GM21360 (cell line): ENCODE measurements around the gene PREX1.
A peak's percentile ranks its signal among the peaks of the same experiment; 100 is the strongest.

ENCODE experiments used
- ATAC-seq: cut with Tn5 transposase; IDR thresholded peaks from one replicate; pipeline ENCODE4 v1.9.1; 2021; ENCODE audit warnings: mild to moderate bottlenecking, moderate library complexity; ENCODE audit not compliant: unreplicated experiment

Gene PREX1

GRCh38 chr20:48794816-48795457, 32.9 kb downstream of the PREX1 start:
- no peak for ATAC-seq

- ATAC-seq = no peak
Measured at GRCh38 chr20:48794360-48794759, 33.4 kb downstream of the PREX1 start.

- no peak for ATAC-seq
Measured at GRCh38 chr20:48793776-48794175, 34.0 kb downstream of the PREX1 start.

GRCh38 chr20:48791666-48792071, 36.1 kb downstream of the PREX1 start:
- no peak for ATAC-seq

GRCh38 chr20:48791014-48791413, 36.8 kb downstream of the PREX1 start:
- no peak for ATAC-seq

GRCh38 chr20:48790473-48791003, 37.3 kb downstream of the PREX1 start:
- ATAC-seq = no peak

GRCh38 chr20:48789781-48790472, 37.9 kb downstream of the PREX1 start:
- no peak for ATAC-seq

- peak; percentile 6 for ATAC-seq
Measured at GRCh38 chr20:48789185-48789668, 38.6 kb downstream of the PREX1 start.

GRCh38 chr20:48788486-48789072, 39.2 kb downstream of the PREX1 start:
- peak; percentile 59 for ATAC-seq

GRCh38 chr20:48787861-48788375, 39.9 kb downstream of the PREX1 start:
- no peak for ATAC-seq

- ATAC-seq = no peak
Measured at GRCh38 chr20:48786951-48787705, 40.7 kb downstream of the PREX1 start.

GRCh38 chr20:48785801-48786200, 42.0 kb downstream of the PREX1 start:
- no peak for ATAC-seq

GRCh38 chr20:48785256-48785655, 42.5 kb downstream of the PREX1 start:
- ATAC-seq = no peak

GRCh38 chr20:48784273-48784641, 43.5 kb downstream of the PREX1 start:
- no peak for ATAC-seq

GRCh38 chr20:48783533-48784272, 44.1 kb downstream of the PREX1 start:
- ATAC-seq = no peak

- no peak for ATAC-seq
Measured at GRCh38 chr20:48782901-48783308, 44.9 kb downstream of the PREX1 start.

- no peak for ATAC-seq
Measured at GRCh38 chr20:48782053-48782452, 45.7 kb downstream of the PREX1 start.

- ATAC-seq = no peak
Measured at GRCh38 chr20:48781634-48782033, 46.2 kb downstream of the PREX1 start.

- ATAC-seq = no peak
Measured at GRCh38 chr20:48779435-48779834, 48.4 kb downstream of the PREX1 start.

GRCh38 chr20:48777821-48778220, 50.0 kb downstream of the PREX1 start:
- no peak for ATAC-seq
